ENCODE data around the gene NCAPH2. TPM values are rescaled to one million over a fixed set of nuclear protein-coding genes. Genes with fewer than 3 reads are reported as not detected.
A peak's percentile ranks its signal among the peaks of the same experiment; 100 is the strongest.

NCAPH2 gene
- total and polyA plus RNA-seq, 2 of the 13 experiments (the other 11 are each of a cell fraction or from before 2014, with no cell fraction given), result 28.1 to 64.4 TPM

DNA sequence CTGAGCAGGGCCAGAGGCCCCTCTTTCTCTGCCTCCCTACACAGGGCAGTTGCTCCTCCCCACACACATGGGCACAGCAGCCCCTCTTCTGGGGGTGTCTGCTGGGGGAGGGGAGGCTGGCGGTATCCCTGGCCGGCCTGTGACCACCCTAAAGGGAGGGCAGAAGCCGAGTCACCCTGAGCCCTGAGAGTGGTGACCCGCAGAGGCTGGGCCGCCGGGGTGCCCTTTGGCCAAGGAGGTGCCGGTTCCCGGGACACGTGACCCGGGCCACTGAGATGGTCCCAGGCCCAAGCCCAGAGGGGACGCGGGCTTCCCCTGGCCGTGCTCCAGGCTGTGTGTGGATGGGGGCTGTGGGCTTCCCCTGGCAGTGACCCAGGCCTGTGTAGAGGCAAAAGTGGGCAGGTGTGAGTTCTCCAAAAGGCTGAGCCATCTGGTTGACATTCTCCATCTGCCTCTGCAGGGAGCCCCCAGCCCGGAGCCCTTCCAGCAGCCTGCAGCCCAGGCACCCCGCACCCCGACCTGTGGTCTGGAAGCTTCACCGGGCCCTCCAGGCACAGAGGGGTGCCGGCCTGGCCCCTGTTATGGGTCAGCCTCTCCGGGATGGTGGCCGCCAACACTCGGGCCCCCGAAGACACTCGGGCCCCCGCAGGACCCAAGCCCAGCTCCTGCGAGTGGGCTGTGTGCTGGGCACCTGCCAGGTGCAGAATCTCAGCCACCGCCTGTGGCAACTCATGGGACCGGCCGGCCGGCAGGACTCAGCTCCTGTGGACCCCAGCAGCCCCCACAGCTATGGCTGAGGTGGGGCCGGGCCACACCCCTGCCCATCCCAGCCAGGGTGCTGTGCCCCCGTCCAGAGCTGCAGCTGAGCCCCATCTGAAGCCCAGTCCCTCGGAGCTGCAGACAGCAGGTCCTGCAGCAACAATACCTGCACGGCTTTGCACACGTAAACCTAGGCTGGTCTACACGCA lies 25.6 kb upstream of the NCAPH2 start (continued):
- TF ChIP-seq, protein P1, sequence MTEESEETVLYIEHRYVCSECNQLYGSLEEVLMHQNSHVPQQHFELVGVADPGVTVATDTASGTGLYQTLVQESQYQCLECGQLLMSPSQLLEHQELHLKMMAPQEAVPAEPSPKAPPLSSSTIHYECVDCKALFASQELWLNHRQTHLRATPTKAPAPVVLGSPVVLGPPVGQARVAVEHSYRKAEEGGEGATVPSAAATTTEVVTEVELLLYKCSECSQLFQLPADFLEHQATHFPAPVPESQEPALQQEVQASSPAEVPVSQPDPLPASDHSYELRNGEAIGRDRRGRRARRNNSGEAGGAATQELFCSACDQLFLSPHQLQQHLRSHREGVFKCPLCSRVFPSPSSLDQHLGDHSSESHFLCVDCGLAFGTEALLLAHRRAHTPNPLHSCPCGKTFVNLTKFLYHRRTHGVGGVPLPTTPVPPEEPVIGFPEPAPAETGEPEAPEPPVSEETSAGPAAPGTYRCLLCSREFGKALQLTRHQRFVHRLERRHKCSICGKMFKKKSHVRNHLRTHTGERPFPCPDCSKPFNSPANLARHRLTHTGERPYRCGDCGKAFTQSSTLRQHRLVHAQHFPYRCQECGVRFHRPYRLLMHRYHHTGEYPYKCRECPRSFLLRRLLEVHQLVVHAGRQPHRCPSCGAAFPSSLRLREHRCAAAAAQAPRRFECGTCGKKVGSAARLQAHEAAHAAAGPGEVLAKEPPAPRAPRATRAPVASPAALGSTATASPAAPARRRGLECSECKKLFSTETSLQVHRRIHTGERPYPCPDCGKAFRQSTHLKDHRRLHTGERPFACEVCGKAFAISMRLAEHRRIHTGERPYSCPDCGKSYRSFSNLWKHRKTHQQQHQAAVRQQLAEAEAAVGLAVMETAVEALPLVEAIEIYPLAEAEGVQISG (CRISPR knock-in tag; IDR thresholded peaks at IDR 0.05), result peak; percentile 71
- TF ChIP-seq, protein P2, sequence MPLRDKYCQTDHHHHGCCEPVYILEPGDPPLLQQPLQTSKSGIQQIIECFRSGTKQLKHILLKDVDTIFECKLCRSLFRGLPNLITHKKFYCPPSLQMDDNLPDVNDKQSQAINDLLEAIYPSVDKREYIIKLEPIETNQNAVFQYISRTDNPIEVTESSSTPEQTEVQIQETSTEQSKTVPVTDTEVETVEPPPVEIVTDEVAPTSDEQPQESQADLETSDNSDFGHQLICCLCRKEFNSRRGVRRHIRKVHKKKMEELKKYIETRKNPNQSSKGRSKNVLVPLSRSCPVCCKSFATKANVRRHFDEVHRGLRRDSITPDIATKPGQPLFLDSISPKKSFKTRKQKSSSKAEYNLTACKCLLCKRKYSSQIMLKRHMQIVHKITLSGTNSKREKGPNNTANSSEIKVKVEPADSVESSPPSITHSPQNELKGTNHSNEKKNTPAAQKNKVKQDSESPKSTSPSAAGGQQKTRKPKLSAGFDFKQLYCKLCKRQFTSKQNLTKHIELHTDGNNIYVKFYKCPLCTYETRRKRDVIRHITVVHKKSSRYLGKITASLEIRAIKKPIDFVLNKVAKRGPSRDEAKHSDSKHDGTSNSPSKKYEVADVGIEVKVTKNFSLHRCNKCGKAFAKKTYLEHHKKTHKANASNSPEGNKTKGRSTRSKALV (CRISPR knock-in tag; IDR thresholded peaks at IDR 0.05), result no peak
- TF ChIP-seq, protein P3, sequence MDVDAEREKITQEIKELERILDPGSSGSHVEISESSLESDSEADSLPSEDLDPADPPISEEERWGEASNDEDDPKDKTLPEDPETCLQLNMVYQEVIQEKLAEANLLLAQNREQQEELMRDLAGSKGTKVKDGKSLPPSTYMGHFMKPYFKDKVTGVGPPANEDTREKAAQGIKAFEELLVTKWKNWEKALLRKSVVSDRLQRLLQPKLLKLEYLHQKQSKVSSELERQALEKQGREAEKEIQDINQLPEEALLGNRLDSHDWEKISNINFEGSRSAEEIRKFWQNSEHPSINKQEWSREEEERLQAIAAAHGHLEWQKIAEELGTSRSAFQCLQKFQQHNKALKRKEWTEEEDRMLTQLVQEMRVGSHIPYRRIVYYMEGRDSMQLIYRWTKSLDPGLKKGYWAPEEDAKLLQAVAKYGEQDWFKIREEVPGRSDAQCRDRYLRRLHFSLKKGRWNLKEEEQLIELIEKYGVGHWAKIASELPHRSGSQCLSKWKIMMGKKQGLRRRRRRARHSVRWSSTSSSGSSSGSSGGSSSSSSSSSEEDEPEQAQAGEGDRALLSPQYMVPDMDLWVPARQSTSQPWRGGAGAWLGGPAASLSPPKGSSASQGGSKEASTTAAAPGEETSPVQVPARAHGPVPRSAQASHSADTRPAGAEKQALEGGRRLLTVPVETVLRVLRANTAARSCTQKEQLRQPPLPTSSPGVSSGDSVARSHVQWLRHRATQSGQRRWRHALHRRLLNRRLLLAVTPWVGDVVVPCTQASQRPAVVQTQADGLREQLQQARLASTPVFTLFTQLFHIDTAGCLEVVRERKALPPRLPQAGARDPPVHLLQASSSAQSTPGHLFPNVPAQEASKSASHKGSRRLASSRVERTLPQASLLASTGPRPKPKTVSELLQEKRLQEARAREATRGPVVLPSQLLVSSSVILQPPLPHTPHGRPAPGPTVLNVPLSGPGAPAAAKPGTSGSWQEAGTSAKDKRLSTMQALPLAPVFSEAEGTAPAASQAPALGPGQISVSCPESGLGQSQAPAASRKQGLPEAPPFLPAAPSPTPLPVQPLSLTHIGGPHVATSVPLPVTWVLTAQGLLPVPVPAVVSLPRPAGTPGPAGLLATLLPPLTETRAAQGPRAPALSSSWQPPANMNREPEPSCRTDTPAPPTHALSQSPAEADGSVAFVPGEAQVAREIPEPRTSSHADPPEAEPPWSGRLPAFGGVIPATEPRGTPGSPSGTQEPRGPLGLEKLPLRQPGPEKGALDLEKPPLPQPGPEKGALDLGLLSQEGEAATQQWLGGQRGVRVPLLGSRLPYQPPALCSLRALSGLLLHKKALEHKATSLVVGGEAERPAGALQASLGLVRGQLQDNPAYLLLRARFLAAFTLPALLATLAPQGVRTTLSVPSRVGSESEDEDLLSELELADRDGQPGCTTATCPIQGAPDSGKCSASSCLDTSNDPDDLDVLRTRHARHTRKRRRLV (CRISPR knock-in tag; IDR thresholded peaks at IDR 0.05), result no peak
- TF ChIP-seq NFIB (CRISPR knock-in tag; IDR thresholded peaks at IDR 0.05; ENCODE audit: borderline replicate concordance) (no peak), POLR2AphosphoS5 (IDR thresholded peaks at IDR 0.05; ENCODE audit: low read depth, low read length) (no peak), SMARCC2 (IDR thresholded peaks at IDR 0.05) (no peak), ZNF552 (CRISPR knock-in tag; IDR thresholded peaks at IDR 0.05; ENCODE audit: borderline replicate concordance) (no peak), TEAD3 (CRISPR knock-in tag; optimal IDR thresholded peaks at IDR 0.05; ENCODE audit: borderline replicate concordance) (no peak), RBM22 (optimal IDR thresholded peaks at IDR 0.05; ENCODE audit: low read length) (no peak), ZNF275 (CRISPR knock-in tag; IDR thresholded peaks at IDR 0.05; ENCODE audit: borderline replicate concordance) (no peak), EZH2 (conservative IDR thresholded peaks at IDR 0.05; ENCODE audit: low read depth, low read length) (no peak), ZNF570 (CRISPR knock-in tag; IDR thresholded peaks at IDR 0.05; ENCODE audit: borderline replicate concordance) (no peak), TCF7 (IDR thresholded peaks at IDR 0.05; ENCODE audit: low read depth) (no peak), ZNF263 (CRISPR knock-in tag; IDR thresholded peaks at IDR 0.05) (0 out of 2 replicates have a peak, but pooled peaks have one; percentile 12), ZNF562 (CRISPR knock-in tag; IDR thresholded peaks at IDR 0.05; ENCODE audit: borderline replicate concordance) (no peak)

Measured in HepG2 (cell line).